ENCODE results near the gene RBMS3. TPM values are rescaled to one million over a fixed set of nuclear protein-coding genes. Genes with fewer than 3 reads are reported as not detected.
"Not testable (repeated sequence)": the region's sequence is repeated elsewhere in the genome, so short reads cannot be mapped to it uniquely, and the experiment has no call there.

Gene RBMS3
- total RNA-seq, 1 donor = 2.1 TPM

DNA sequence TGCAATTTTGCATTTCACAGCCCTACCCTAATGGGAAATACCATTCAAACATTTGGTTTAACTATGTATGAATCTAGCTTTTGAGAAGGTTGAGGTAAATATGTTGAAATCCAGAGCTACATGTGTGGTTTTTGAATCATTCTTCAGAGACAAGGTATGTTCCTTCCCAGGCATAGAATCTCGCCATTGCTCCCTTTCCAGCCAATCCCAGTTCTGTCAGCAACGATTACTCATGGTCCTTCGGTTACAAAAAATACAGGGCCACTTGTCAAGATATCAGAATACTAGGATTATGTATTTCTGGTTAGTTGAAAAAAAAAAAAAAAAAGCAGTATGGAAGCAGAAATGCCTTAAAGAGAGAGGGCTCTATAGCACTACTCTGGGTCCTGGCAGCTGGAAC lies 182.4 kb downstream of the RBMS3 start:
- Histone ChIP-seq H3K9me3 (ENCODE audit: low read depth, low read length) (no peaks in the 10 kb centered on the region), H3K4me3 (ENCODE audit: low read length) (no peak overlapping the region), H3K27me3 (ENCODE audit: insufficient read depth, low read length) (no peaks in the 10 kb centered on the region), H3K4me1 (ENCODE audit: insufficient read depth, low read length) (no peaks in the 10 kb centered on the region)

- no peaks in the 10 kb centered on the region for H3K9me3 ChIP-seq (ENCODE audit: low read depth, low read length)
- H3K4me1 ChIP-seq (ENCODE audit: insufficient read depth, low read length) = no peaks in the 10 kb centered on the region
- no peak overlapping the region for H3K4me3 ChIP-seq (ENCODE audit: low read length)
- no peaks in the 10 kb centered on the region for H3K27me3 ChIP-seq (ENCODE audit: insufficient read depth, low read length)
Measured at GRCh38 chr3:29465836-29466235, 185.0 kb downstream of the RBMS3 start.

DNA sequence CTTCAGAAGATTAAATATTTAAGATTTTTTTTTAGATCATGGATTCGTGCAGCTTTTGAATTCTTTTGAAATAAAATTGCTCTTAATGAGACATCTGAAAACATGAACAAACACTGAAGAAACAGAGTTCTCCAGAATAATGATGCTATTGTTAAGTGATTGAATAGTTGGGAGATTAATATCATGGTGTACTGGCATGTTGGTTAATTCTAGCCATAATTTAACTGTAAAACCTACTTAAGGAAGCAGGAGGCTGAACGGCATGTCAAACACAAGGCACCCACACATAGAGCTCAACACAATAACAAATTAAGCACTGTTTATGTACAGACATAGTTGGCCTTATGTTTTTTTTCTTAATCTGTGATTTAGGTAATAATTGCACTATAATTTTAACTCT lies 185.6 kb downstream of the RBMS3 start:
- Histone ChIP-seq H3K4me1 (ENCODE audit: insufficient read depth, low read length) (no peaks in the 10 kb centered on the region), H3K4me3 (ENCODE audit: low read length) (no peak overlapping the region), H3K27me3 (ENCODE audit: insufficient read depth, low read length) (no peaks in the 10 kb centered on the region), H3K9me3 (ENCODE audit: low read depth, low read length) (no peaks in the 10 kb centered on the region)

GRCh38 chr3:29468187-29468586 lies 187.3 kb downstream of the RBMS3 start:
- H3K27me3 ChIP-seq (ENCODE audit: insufficient read depth, low read length) = no peaks in the 10 kb centered on the region
- no peaks in the 10 kb centered on the region for H3K9me3 ChIP-seq (ENCODE audit: low read depth, low read length)
- H3K4me1 ChIP-seq (ENCODE audit: insufficient read depth, low read length) = no peaks in the 10 kb centered on the region
- H3K4me3 ChIP-seq (ENCODE audit: low read length) = no peak overlapping the region

DNA sequence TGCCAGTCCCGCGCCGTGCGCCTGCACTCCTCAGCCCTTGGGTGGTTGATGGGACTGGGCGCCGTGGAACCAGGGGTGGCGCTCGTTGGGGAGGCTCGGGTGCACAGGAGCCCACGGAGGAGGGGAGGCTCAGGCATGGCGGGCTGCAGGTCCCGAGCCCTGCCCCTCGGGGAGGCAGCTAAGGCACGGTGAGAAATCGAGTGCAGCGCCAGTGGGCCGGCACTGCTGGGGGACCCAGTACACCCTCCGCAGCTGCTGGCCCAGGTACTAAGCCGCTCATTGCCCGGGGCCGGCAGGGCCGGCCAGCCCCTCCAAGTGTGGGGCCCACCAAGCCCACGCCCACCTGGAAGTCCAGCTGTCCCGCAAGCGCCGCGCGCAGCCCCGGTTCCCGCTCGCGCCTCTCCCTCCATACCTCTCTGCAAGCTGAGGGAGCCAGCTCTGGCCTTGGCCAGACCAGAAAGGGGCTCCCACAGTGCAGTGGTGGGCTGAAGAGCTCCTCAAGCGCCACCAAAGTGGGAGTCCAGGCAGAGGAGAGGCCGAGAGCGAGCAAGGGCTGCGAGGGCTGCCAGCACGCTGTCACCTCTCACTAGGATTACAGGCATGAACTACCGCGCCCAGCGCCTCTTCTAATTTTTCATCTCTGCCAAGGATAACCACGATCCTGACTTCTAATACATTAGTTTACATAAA lies 192.8 kb downstream of the RBMS3 start:
- H3K27me3 ChIP-seq (ENCODE audit: insufficient read depth, low read length); H3K4me3 ChIP-seq (ENCODE audit: low read length); H3K4me1 ChIP-seq (ENCODE audit: insufficient read depth, low read length); H3K9me3 ChIP-seq (ENCODE audit: low read depth, low read length): not testable (repeated sequence)

- H3K4me1 ChIP-seq (ENCODE audit: insufficient read depth, low read length) = no peaks in the 10 kb centered on the region
- no peak overlapping the region for H3K4me3 ChIP-seq (ENCODE audit: low read length)
- no peaks in the 10 kb centered on the region for H3K27me3 ChIP-seq (ENCODE audit: insufficient read depth, low read length)
- H3K9me3 ChIP-seq (ENCODE audit: low read depth, low read length) = no peaks in the 10 kb centered on the region
Measured at GRCh38 chr3:29475305-29475840, 194.5 kb downstream of the RBMS3 start.

- no peaks in the 10 kb centered on the region for H3K4me1 ChIP-seq (ENCODE audit: insufficient read depth, low read length)
- no peaks in the 10 kb centered on the region for H3K27me3 ChIP-seq (ENCODE audit: insufficient read depth, low read length)
- no peaks in the 10 kb centered on the region for H3K9me3 ChIP-seq (ENCODE audit: low read depth, low read length)
- H3K4me3 ChIP-seq (ENCODE audit: low read length) = no peak overlapping the region
Measured at GRCh38 chr3:29475854-29476253, 195.0 kb downstream of the RBMS3 start.

- no peaks in the 10 kb centered on the region for H3K4me1 ChIP-seq (ENCODE audit: insufficient read depth, low read length)
- H3K27me3 ChIP-seq (ENCODE audit: insufficient read depth, low read length) = no peaks in the 10 kb centered on the region
- H3K4me3 ChIP-seq (ENCODE audit: low read length) = no peak overlapping the region
- no peaks in the 10 kb centered on the region for H3K9me3 ChIP-seq (ENCODE audit: low read depth, low read length)
Measured at GRCh38 chr3:29478611-29479010, 197.7 kb downstream of the RBMS3 start.

- Histone ChIP-seq H3K4me3 (ENCODE audit: low read length) (no peak overlapping the region), H3K9me3 (ENCODE audit: low read depth, low read length) (no peaks in the 10 kb centered on the region), H3K27me3 (ENCODE audit: insufficient read depth, low read length) (no peaks in the 10 kb centered on the region), H3K4me1 (ENCODE audit: insufficient read depth, low read length) (no peaks in the 10 kb centered on the region)
Measured at GRCh38 chr3:29481249-29481648, 200.4 kb downstream of the RBMS3 start.

- no peaks in the 10 kb centered on the region for H3K4me1 ChIP-seq (ENCODE audit: insufficient read depth, low read length)
- H3K9me3 ChIP-seq (ENCODE audit: low read depth, low read length) = no peaks in the 10 kb centered on the region
- no peaks in the 10 kb centered on the region for H3K27me3 ChIP-seq (ENCODE audit: insufficient read depth, low read length)
Measured at GRCh38 chr3:29481969-29482767, 201.3 kb downstream of the RBMS3 start.

DNA sequence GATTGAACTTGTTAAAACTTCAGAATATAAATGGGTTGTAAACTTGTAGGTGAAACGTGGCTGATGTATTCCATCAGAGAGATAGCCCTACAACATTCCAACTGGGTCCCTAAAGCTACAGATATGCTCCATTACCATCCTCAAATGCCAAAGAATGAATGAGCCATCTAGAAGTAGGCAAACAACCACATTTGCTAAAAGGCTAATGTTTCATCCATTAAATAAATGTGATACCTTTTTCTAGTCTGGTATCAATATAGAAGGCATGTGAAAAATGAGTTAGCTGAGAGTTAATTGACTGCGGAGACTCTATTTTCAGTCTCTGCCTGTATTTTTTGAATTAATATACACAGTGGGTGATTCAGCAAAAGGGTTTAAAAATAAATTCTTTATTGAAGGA lies 203.8 kb downstream of the RBMS3 start:
- Histone ChIP-seq H3K4me1 (ENCODE audit: insufficient read depth, low read length) (no peaks in the 10 kb centered on the region), H3K4me3 (ENCODE audit: low read length) (no peak overlapping the region), H3K9me3 (ENCODE audit: low read depth, low read length) (no peaks in the 10 kb centered on the region), H3K27me3 (ENCODE audit: insufficient read depth, low read length) (no peaks in the 10 kb centered on the region)

More at GRCh38 chr3:29481969-29482767, 201.3 kb downstream of the RBMS3 start:
- H3K4me3 ChIP-seq (ENCODE audit: low read length) = no peak overlapping the region

DNA sequence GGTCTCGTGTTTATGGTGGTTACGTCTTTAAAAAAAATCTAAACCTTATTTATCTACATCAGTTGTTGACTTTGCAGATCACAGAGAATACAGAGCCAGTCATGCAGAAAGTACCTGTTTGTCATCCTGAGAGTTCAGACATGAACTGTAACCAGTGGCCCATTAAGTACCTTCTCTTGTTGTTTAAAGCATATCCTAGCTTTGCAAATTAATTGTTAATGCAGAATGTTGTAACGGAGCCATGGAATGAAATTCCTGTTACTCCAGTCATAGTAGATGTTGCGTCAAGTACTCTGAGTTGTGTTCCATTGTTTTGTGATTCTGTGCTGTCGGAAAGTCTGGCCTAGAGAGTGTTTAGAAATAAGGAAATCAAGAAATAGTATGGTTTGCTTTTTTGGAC lies 205.2 kb downstream of the RBMS3 start:
- Histone ChIP-seq H3K4me1 (ENCODE audit: insufficient read depth, low read length) (no peaks in the 10 kb centered on the region), H3K9me3 (ENCODE audit: low read depth, low read length) (no peaks in the 10 kb centered on the region), H3K4me3 (ENCODE audit: low read length) (no peak overlapping the region), H3K27me3 (ENCODE audit: insufficient read depth, low read length) (no peaks in the 10 kb centered on the region)

GRCh38 chr3:29486917-29487316 lies 206.0 kb downstream of the RBMS3 start:
- Histone ChIP-seq H3K4me3 (ENCODE audit: low read length) (no peak overlapping the region), H3K27me3 (ENCODE audit: insufficient read depth, low read length) (no peaks in the 10 kb centered on the region)

GRCh38 chr3:29488922-29489321 lies 208.1 kb downstream of the RBMS3 start:
- H3K27me3 ChIP-seq (ENCODE audit: insufficient read depth, low read length) = no peaks in the 10 kb centered on the region
- no peaks in the 10 kb centered on the region for H3K9me3 ChIP-seq (ENCODE audit: low read depth, low read length)
- H3K4me1 ChIP-seq (ENCODE audit: insufficient read depth, low read length) = no peaks in the 10 kb centered on the region
- H3K4me3 ChIP-seq (ENCODE audit: low read length) = no peak overlapping the region

More at GRCh38 chr3:29486917-29487316, 206.0 kb downstream of the RBMS3 start:
- Histone ChIP-seq H3K9me3 (ENCODE audit: low read depth, low read length) (no peaks in the 10 kb centered on the region), H3K4me1 (ENCODE audit: insufficient read depth, low read length) (no peaks in the 10 kb centered on the region)

DNA sequence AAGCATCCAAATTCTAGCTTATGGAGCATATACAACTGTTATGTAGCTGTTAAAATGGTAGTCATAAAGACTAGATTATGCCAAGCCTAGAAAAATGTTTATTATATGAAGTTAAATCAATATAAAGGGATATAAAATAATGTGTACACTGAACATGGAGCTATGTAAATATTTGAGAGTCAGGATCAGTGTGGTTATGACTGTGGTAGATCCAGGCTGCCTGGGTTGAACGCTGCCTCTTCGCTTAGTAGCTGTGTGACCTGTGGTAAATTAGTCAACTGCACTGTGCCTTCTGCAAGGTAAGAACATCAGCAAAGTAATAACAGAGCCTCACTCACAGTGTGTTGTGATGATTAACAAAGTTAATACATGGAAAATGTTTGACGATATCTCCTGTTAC lies 212.2 kb downstream of the RBMS3 start:
- Histone ChIP-seq H3K4me3 (ENCODE audit: low read length) (no peak overlapping the region), H3K9me3 (ENCODE audit: low read depth, low read length) (no peaks in the 10 kb centered on the region), H3K27me3 (ENCODE audit: insufficient read depth, low read length) (no peaks in the 10 kb centered on the region), H3K4me1 (ENCODE audit: insufficient read depth, low read length) (no peaks in the 10 kb centered on the region)
